ENCODE results near the gene SH3BP1. TPM values are rescaled to one million over a fixed set of nuclear protein-coding genes. Genes with fewer than 3 reads are reported as not detected.

The SH3BP1 gene
- total and polyA plus RNA-seq, 2 of the 13 experiments (the other 11 are each of a cell fraction or from before 2014, with no cell fraction given): 8.4 to 18.5 TPM

DNA sequence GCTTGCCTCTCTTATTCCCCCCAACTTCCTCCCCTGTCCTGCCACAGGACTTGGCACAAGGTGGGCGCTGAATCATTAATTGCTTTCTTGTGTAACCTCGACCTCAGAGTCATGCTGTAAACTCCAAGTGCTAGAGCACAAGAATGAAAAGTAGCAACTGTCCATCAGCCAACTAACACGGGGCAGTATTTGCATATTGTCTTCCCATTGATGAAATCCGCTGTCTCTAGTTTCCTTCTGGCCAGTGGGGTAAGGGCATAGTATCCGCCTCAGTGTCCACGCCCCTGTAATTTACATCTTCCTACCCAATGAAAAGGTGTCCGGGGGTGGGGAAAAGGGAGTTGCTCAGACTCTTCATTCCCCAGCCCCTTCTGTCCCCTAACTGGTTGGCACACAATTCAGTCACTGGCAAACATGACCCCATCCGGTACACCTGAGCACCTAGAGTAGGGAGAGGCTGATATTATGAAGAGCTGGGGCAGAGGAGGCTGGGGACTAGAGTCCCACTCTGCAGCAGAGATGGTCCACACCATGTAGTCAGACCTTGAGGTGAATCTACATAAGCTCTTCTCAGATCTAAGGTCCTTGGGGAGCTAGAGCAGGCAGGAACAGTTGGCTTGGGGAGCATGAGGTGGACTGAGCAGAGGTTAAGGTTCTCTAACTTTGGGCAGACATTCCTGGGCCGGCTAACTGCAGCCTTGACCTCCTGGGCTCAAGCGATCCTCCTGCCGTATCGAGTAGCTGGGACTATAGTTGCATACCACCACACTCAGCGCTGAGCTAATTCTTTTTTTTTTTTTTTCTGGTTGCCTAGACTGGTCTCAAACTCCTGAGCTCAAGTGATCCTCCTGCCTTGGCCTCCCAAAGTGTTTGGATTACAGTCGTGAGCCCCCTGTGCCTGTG is 37.7 kb upstream of the SH3BP1 start (continued):
- TF ChIP-seq, protein P1, sequence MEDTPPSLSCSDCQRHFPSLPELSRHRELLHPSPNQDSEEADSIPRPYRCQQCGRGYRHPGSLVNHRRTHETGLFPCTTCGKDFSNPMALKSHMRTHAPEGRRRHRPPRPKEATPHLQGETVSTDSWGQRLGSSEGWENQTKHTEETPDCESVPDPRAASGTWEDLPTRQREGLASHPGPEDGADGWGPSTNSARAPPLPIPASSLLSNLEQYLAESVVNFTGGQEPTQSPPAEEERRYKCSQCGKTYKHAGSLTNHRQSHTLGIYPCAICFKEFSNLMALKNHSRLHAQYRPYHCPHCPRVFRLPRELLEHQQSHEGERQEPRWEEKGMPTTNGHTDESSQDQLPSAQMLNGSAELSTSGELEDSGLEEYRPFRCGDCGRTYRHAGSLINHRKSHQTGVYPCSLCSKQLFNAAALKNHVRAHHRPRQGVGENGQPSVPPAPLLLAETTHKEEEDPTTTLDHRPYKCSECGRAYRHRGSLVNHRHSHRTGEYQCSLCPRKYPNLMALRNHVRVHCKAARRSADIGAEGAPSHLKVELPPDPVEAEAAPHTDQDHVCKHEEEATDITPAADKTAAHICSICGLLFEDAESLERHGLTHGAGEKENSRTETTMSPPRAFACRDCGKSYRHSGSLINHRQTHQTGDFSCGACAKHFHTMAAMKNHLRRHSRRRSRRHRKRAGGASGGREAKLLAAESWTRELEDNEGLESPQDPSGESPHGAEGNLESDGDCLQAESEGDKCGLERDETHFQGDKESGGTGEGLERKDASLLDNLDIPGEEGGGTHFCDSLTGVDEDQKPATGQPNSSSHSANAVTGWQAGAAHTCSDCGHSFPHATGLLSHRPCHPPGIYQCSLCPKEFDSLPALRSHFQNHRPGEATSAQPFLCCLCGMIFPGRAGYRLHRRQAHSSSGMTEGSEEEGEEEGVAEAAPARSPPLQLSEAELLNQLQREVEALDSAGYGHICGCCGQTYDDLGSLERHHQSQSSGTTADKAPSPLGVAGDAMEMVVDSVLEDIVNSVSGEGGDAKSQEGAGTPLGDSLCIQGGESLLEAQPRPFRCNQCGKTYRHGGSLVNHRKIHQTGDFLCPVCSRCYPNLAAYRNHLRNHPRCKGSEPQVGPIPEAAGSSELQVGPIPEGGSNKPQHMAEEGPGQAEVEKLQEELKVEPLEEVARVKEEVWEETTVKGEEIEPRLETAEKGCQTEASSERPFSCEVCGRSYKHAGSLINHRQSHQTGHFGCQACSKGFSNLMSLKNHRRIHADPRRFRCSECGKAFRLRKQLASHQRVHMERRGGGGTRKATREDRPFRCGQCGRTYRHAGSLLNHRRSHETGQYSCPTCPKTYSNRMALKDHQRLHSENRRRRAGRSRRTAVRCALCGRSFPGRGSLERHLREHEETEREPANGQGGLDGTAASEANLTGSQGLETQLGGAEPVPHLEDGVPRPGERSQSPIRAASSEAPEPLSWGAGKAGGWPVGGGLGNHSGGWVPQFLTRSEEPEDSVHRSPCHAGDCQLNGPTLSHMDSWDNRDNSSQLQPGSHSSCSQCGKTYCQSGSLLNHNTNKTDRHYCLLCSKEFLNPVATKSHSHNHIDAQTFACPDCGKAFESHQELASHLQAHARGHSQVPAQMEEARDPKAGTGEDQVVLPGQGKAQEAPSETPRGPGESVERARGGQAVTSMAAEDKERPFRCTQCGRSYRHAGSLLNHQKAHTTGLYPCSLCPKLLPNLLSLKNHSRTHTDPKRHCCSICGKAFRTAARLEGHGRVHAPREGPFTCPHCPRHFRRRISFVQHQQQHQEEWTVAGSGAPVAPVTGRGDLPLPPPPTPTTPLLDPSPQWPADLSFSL (CRISPR knock-in tag; IDR thresholded peaks at IDR 0.05): no peak
- TF ChIP-seq SAP130 (CRISPR knock-in tag; IDR thresholded peaks at IDR 0.05; ENCODE audit: low read depth) (peak; percentile 66), TBX2 (CRISPR knock-in tag; IDR thresholded peaks at IDR 0.05; ENCODE audit: borderline replicate concordance) (peak; percentile 66; the same call in 1 of the 2 replicates), SSRP1 (CRISPR knock-in tag; IDR thresholded peaks at IDR 0.05) (peak; percentile 50; the same call in 1 of the 2 replicates), YEATS4 (CRISPR knock-in tag; IDR thresholded peaks at IDR 0.05; ENCODE audit: borderline replicate concordance) (0 out of 2 replicates have a peak, but pooled peaks have one; percentile 26), GABPA (IDR thresholded peaks at IDR 0.05; ENCODE audit: low read depth, low read length) (no peak), GABPA (CRISPR knock-in tag; IDR thresholded peaks at IDR 0.05; ENCODE audit: low read depth) (peak; percentile 63), KMT2B (CRISPR knock-in tag; IDR thresholded peaks at IDR 0.05) (0 out of 2 replicates have a peak, but pooled peaks have one; percentile 32), PHF21A (CRISPR knock-in tag; IDR thresholded peaks at IDR 0.05) (0 out of 2 replicates have a peak, but pooled peaks have one; percentile 23), ZNF616 (CRISPR knock-in tag; IDR thresholded peaks at IDR 0.05; ENCODE audit: low read depth) (no peak), PPARG (CRISPR knock-in tag; conservative IDR thresholded peaks at IDR 0.05) (no peak), ZNF747 (CRISPR knock-in tag; IDR thresholded peaks at IDR 0.05; ENCODE audit: borderline replicate concordance) (no peak)
- TF ChIP-seq, protein P2, sequence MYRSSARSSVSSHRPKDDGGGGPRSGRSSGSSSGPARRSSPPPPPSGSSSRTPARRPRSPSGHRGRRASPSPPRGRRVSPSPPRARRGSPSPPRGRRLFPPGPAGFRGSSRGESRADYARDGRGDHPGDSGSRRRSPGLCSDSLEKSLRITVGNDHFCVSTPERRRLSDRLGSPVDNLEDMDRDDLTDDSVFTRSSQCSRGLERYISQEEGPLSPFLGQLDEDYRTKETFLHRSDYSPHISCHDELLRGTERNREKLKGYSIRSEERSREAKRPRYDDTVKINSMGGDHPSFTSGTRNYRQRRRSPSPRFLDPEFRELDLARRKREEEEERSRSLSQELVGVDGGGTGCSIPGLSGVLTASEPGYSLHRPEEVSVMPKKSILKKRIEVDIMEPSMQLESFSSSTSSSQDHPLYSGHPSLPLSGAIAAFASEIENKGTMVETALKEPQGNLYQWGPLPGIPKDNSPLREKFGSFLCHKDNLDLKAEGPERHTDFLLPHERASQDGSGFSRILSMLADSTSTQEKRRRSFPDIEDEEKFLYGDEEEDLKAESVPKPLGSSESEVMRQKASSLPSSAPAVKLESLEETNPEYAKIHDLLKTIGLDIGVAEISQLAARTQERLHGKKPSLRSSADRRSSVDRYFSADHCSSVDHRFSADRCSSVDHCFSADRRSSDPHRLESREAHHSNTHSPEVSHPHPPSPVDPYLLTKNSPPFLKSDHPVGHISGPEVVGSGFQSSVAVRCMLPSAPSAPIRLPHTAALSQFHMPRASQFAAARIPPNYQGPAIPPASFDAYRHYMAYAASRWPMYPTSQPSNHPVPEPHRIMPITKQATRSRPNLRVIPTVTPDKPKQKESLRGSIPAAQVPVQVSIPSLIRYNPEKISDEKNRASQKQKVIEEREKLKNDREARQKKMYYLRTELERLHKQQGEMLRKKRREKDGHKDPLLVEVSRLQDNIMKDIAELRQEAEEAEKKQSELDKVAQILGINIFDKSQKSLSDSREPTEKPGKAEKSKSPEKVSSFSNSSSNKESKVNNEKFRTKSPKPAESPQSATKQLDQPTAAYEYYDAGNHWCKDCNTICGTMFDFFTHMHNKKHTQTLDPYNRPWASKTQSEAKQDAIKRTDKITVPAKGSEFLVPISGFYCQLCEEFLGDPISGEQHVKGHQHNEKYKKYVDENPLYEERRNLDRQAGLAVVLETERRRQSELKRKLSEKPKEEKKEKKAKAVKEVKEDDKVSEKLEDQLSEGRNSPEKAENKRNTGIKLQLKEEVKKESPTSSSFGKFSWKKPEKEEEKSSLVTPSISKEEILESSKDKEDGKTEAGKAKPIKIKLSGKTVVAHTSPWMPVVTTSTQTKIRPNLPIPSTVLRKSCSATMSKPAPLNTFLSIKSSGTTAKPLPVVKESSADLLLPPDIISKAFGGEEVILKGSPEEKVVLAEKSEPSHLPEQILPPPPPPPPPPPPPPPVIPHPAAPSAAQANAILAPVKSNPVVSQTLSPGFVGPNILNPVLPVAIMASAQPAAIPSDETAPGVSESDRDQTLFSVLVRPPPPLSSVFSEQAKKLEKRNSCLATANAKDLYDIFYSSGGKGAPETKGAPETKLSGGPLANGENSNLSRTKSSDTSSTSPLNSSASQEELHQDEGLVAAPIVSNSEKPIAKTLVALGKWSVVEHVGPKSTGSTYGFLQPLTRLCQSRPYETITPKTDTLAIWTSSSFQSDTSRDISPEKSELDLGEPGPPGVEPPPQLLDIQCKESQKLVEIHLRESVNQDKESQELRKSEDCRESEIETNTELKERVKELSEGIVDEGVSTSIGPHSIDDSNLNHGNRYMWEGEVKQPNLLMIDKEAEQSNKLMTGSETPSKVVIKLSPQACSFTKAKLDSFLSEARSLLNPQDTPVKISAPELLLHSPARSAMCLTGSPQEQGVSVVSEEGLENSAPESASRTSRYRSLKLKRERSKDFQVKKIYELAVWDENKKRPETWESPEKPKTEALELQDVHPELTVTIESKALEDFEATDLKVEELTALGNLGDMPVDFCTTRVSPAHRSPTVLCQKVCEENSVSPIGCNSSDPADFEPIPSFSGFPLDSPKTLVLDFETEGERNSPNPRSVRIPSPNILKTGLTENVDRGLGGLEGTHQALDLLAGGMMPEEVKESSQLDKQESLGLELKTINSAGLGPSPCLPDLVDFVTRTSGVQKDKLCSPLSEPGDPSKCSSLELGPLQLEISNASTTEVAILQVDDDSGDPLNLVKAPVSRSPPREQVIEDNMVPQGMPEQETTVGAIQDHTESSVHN (CRISPR knock-in tag; IDR thresholded peaks at IDR 0.05): no peak

Measured in HepG2 (cell line).